ENCODE results near the gene MAP2K3. TPM values are rescaled to one million over a fixed set of nuclear protein-coding genes. Genes with fewer than 3 reads are reported as not detected.

The MAP2K3 gene
- total RNA-seq, 2 donors from 2014 or later: 66.6 to 81.1 TPM

- no peak for TF ChIP-seq CTCF (IDR thresholded peaks at IDR 0.05)
- Histone ChIP-seq H3K27ac (no peak overlapping the region), H3K4me1 (ENCODE audit: control insufficient read depth in 1 of 2, low read depth in 2 of 2) (peaks cover 0 to 12% of the 10 kb centered on the region in 2 donors), H3K27me3 (replicated peaks; ENCODE audit: insufficient read depth) (no peaks in the 10 kb centered on the region), H3K36me3 (no peaks in the 10 kb centered on the region), H3K9me3 (no peaks in the 10 kb centered on the region), H3K4me3 (no peak overlapping the region)
- ATAC-seq (ENCODE audit: insufficient number of reproducible peaks, low FRiP score, low read depth) (no peak), DNase-seq (ENCODE audit: low spot score) (no peak)
Observed at GRCh38 chr17:21271454-21272183, 12.9 kb upstream of the MAP2K3 start.

GRCh38 chr17:21272250-21272649, 12.3 kb upstream of the MAP2K3 start:
- Histone ChIP-seq H3K27ac (no peak overlapping the region), H3K4me1 (ENCODE audit: control insufficient read depth in 1 of 2, low read depth in 2 of 2) (peaks cover 0 to 12% of the 10 kb centered on the region in 2 donors), H3K9me3 (no peaks in the 10 kb centered on the region), H3K4me3 (no peak overlapping the region), H3K36me3 (no peaks in the 10 kb centered on the region), H3K27me3 (replicated peaks; ENCODE audit: insufficient read depth) (no peaks in the 10 kb centered on the region)
- DNase-seq (ENCODE audit: low spot score): no peak
- no peak for ATAC-seq (ENCODE audit: insufficient number of reproducible peaks, low FRiP score, low read depth)
- no peak for TF ChIP-seq CTCF (IDR thresholded peaks at IDR 0.05)

GRCh38 chr17:21272881-21273792, 11.4 kb upstream of the MAP2K3 start:
- Histone ChIP-seq H3K4me3 (no peak overlapping the region), H3K36me3 (no peaks in the 10 kb centered on the region), H3K27me3 (replicated peaks; ENCODE audit: insufficient read depth) (no peaks in the 10 kb centered on the region), H3K27ac (no peak overlapping the region), H3K4me1 (ENCODE audit: control insufficient read depth in 1 of 2, low read depth in 2 of 2) (peaks cover 0 to 12% of the 10 kb centered on the region in 2 donors), H3K9me3 (no peaks in the 10 kb centered on the region)
- no peak for TF ChIP-seq CTCF (IDR thresholded peaks at IDR 0.05)
- ATAC-seq (ENCODE audit: insufficient number of reproducible peaks, low FRiP score, low read depth): no peak
- DNase-seq (ENCODE audit: low spot score): no peak

- Histone ChIP-seq H3K4me1 (ENCODE audit: control insufficient read depth in 1 of 2, low read depth in 2 of 2) (peaks cover 0 to 12% of the 10 kb centered on the region in 2 donors), H3K27ac (no peak overlapping the region), H3K9me3 (no peaks in the 10 kb centered on the region), H3K36me3 (no peaks in the 10 kb centered on the region), H3K4me3 (peak overlapping the region; percentile 78), H3K27me3 (replicated peaks; ENCODE audit: insufficient read depth) (no peaks in the 10 kb centered on the region)
- no peak for TF ChIP-seq CTCF (IDR thresholded peaks at IDR 0.05)
- ATAC-seq (ENCODE audit: insufficient number of reproducible peaks, low FRiP score, low read depth) (no peak), DNase-seq (ENCODE audit: low spot score) (no peak)
Observed at GRCh38 chr17:21275047-21275578, 9.4 kb upstream of the MAP2K3 start.
